OCI-LY3 (cell line): ENCODE results near the gene ZKSCAN4.

ENCODE experiments used
- CTCF ChIP-seq: fragments of 200-600, 300-600 bp; sonication (generic); IDR thresholded peaks from 2 replicates; pipeline ENCODE4 v1.5.1; 2014; ENCODE audit warnings: antibody characterized with exemption, low read length, low read depth
- EZH2phosphoT487 ChIP-seq: fragments of 200-600 bp; shearing (Covaris generic); IDR thresholded peaks from 2 replicates; pipeline ENCODE4 v1.6.1; 2018; ENCODE audit warnings: antibody characterized with exemption, mixed run types, low read depth

GRCh38 chr6:28200020-28200419 lies 52.0 kb downstream of the ZKSCAN4 start:
- TF ChIP-seq CTCF (no peak), EZH2phosphoT487 (no peak)
